Endothelial cell of umbilical vein (primary cell): ENCODE measurements around the gene ATXN7L2. TPM values are rescaled to one million over a fixed set of nuclear protein-coding genes. Genes with fewer than 3 reads are reported as not detected.

Experiments used
- BruUV-seq: library from RNA; stranded (reverse); fragments of 400-500 nt; replicated peaks from 2 replicates; lab custom pipeline; 2021; lab: Mats Ljungman, UMichigan
- CTCF ChIA-PET: fragments of 300-600, 350-600 bp; sonication (Branson Sonifier 250); formaldehyde crosslinking; loops from one replicate; lab custom pipeline; 2021; ENCODE audit warnings: antibody characterized with exemption, inconsistent platforms; lab: Charles Lee
- POLR2A ChIA-PET: fragments of 300-600, 350-600 bp; sonication (Branson Sonifier 250); formaldehyde crosslinking; loops from one replicate; lab custom pipeline; 2021; ENCODE audit warnings: antibody characterized with exemption, inconsistent platforms; lab: Charles Lee
- DNase-seq: peaks from one replicate; pipeline ENCODE4 v3.0.0-alpha.2; 2011; ENCODE audit warnings: low read depth, low spot score
- FAIRE-seq: peaks from 2 replicates; lab custom pipeline; 2011; peaks lifted over from hg19 to GRCh38; lab: Jason Lieb, UNC
- H2AFZ ChIP-seq: 2 replicates; pipeline ENCODE4 v1.6.0; 2012; ENCODE audit warnings: low read depth, low read length, control low read depth, inconsistent platforms
- H3K27ac ChIP-seq: 2 replicates; pipeline ENCODE4 v1.5.1; 2011; ENCODE audit warnings: low read depth, mild to moderate bottlenecking, control low read depth, low read length, moderate library complexity; ENCODE audit not compliant: insufficient read depth
- H3K27me3 ChIP-seq, 2 experiments: 2 replicates each; pipeline versions ENCODE4 v1.6.0 to v1.6.1; 2011; ENCODE audit warnings: low read length in 2 of 2, mixed read lengths in 1 of 2; ENCODE audit not compliant: control insufficient read depth in 2 of 2, insufficient read depth in 2 of 2
- H3K36me3 ChIP-seq, 2 experiments: 2 replicates in 1 of 2; 3 replicates in 1 of 2; pipeline ENCODE4 v1.5.1; 2011; ENCODE audit warnings: low read length in 2 of 2, mild to moderate bottlenecking in 1 of 2, moderate library complexity in 1 of 2; ENCODE audit not compliant: control insufficient read depth in 2 of 2, insufficient read depth in 2 of 2; ENCODE audit errors: extremely low read depth in 1 of 2
- H3K4me1 ChIP-seq: 3 replicates; pipeline ENCODE4 v1.5.1; 2011; ENCODE audit warnings: mild to moderate bottlenecking, low read length; ENCODE audit not compliant: control insufficient read depth, insufficient read depth; ENCODE audit errors: extremely low read depth
- H3K4me2 ChIP-seq: 2 replicates; pipeline ENCODE4 v1.6.1; 2011; ENCODE audit warnings: low read length, control low read depth, mixed read lengths; ENCODE audit not compliant: insufficient read depth
- H3K4me3 ChIP-seq, 3 experiments: fragments of 200-600 bp in 1 of 3; sonication (generic), shearing (Covaris generic) in 1 of 3; replicated peaks in 1 of 3; 2 replicates each; pipeline ENCODE4 v1.5.1; 2011 to 2016; ENCODE audit warnings: control low read depth in 3 of 3, low read length in 3 of 3, mild to moderate bottlenecking in 2 of 3, inconsistent platforms in 1 of 3, low read depth in 1 of 3, moderate library complexity in 1 of 3; ENCODE audit not compliant: insufficient read depth in 1 of 3
- H3K79me2 ChIP-seq: 2 replicates; pipeline ENCODE4 v1.6.0; 2012; ENCODE audit warnings: low read length, inconsistent platforms; ENCODE audit not compliant: control insufficient read depth, insufficient read depth
- H3K9ac ChIP-seq: replicated peaks from 2 replicates; pipeline ENCODE3; 2011; ENCODE audit warnings: low read length, control low read depth; ENCODE audit not compliant: insufficient read depth; ENCODE audit errors: extremely low read depth
- H3K9me1 ChIP-seq: replicated peaks from 3 replicates; pipeline ENCODE4 v1.6.0; 2011; ENCODE audit warnings: mild to moderate bottlenecking, low read length; ENCODE audit not compliant: control insufficient read depth, insufficient read depth; ENCODE audit errors: extremely low read depth
- H3K9me3 ChIP-seq: replicated peaks from 2 replicates; pipeline ENCODE4 v1.5.1; 2012; ENCODE audit warnings: low read length, inconsistent platforms; ENCODE audit not compliant: control insufficient read depth, insufficient read depth
- H4K20me1 ChIP-seq: replicated peaks from 2 replicates; pipeline ENCODE3; 2011; ENCODE audit warnings: mild to moderate bottlenecking, low read length; ENCODE audit not compliant: control insufficient read depth, insufficient read depth; ENCODE audit errors: extremely low read depth
- CTCF ChIP-seq, 2 donors: IDR thresholded peaks; 1 replicate in 1 of 2; 2 replicates in 1 of 2; pipeline ENCODE4 v1.5.1; 2011; ENCODE audit warnings: low read length in 2 of 2, mild to moderate bottlenecking in 2 of 2, moderate library complexity in 2 of 2, control low read depth in 1 of 2, inconsistent platforms in 1 of 2, low read depth in 1 of 2; ENCODE audit not compliant: insufficient read depth in 1 of 2; ENCODE audit errors: extremely low read depth in 1 of 2
- EZH2 ChIP-seq: IDR thresholded peaks from 2 replicates; pipeline ENCODE4 v1.6.1; 2012; ENCODE audit warnings: borderline replicate concordance, low read depth, mild to moderate bottlenecking, moderate library complexity, low read length, inconsistent platforms; ENCODE audit not compliant: severe bottlenecking
- FOS ChIP-seq: IDR thresholded peaks from 2 replicates; pipeline ENCODE4 v1.6.1; 2011; ENCODE audit warnings: mild to moderate bottlenecking, low read length, moderate library complexity, borderline replicate concordance; ENCODE audit not compliant: insufficient read depth
- JUN ChIP-seq: IDR thresholded peaks from 2 replicates; pipeline ENCODE4 v1.6.1; 2011; ENCODE audit warnings: borderline replicate concordance, low read depth; ENCODE audit not compliant: insufficient read length, insufficient read depth
- MAX ChIP-seq: IDR thresholded peaks from 2 replicates; pipeline ENCODE4 v1.6.1; 2011; ENCODE audit not compliant: insufficient read depth, insufficient read length
- MYC ChIP-seq: IDR thresholded peaks from one replicate; pipeline ENCODE4 v1.6.1; 2011; ENCODE audit warnings: mild to moderate bottlenecking, low read depth, low read length
- POLR2AphosphoS5 ChIP-seq: IDR thresholded peaks from 2 replicates; pipeline ENCODE4 v1.6.1; 2012; ENCODE audit warnings: low read depth, mild to moderate bottlenecking, control low read depth, low read length, moderate library complexity; ENCODE audit not compliant: insufficient read depth
- dilution Hi-C: fragments of 300-500 bp; cut with MboI; formaldehyde crosslinking; loops from one replicate; pipeline ENCODE4 v1.15.0; 2019; ENCODE audit warnings: low sequenced_read_pairs; ENCODE audit not compliant: extremely low pct_ligation_motif_present
- intact Hi-C: fragments of 100-400 bp; cut with micrococcal nuclease; formaldehyde crosslinking; loops from one replicate; pipeline ENCODE4 v1.10.0; 2022
- polyA plus RNA-seq, 4 experiments: library from polyadenylated mRNA; depleted of rRNA in 3 of 4; stranded (reverse) in 3 of 4; unstranded in 1 of 4; fragments of >200 nt; gene quantifications; 2 replicates each; pipeline versions ENCODE4 v1.2.1 to v1.2.3, GENCODE V29; 2011 to 2012; ENCODE audit warnings: missing spikeins in 1 of 4
- total RNA-seq: library from RNA; stranded (reverse); gene quantifications from 2 replicates; pipeline ENCODE4 v1.2.3, GENCODE V29; 2021

ATXN7L2 gene
- total and polyA plus RNA-seq, 2 donors (not counting 3 experiments of a cell fraction or from before 2014, with no cell fraction given), result 4.4 to 4.9 TPM

- peak; percentile 33 for FAIRE-seq
- no peak for DNase-seq
- H2AFZ ChIP-seq, result peak overlapping the region; percentile 99
- ChIA-PET POLR2A (interaction anchor here (0.8 to 1.2 kb wide), 3 partner anchors 9 to 287 kb away, joined by 3 to 6 read pairs (median 3); partner anchors contain the start of gene CYB561D1), CTCF (interaction anchor here (3.1 to 3.4 kb wide), 3 partner anchors 9 to 48 kb away, joined by 19 to 27 read pairs (median 22); partner anchors contain the start of gene CYB561D1)
- TSS peak; percentile 73 for BruUV-seq
- H3K27ac ChIP-seq, result peak overlapping the region; percentile 83
- no peaks in the 10 kb centered on the region for H3K9me3 ChIP-seq
- no peaks in the 10 kb centered on the region for H3K79me2 ChIP-seq
- peak overlapping the region; percentile 92 for H3K4me2 ChIP-seq
- peak overlapping the region; percentile 66 to 76 (median 69) for H3K4me3 ChIP-seq
- peaks cover 2% of the 10 kb centered on the region in 2 experiments for H3K36me3 ChIP-seq
- H3K9ac ChIP-seq, result peak overlapping the region; percentile 93
- TF ChIP-seq JUN (no peak), MYC (no peak), MAX (no peak), FOS (no peak), CTCF (IDR thresholded peaks at IDR 0.05; ENCODE audit: extremely low read depth in 1 of 2, insufficient read depth in 1 of 2, low read depth in 1 of 2, low read length in 2 of 2) (no peak), POLR2AphosphoS5 (no peak), EZH2 (no peak)
- H4K20me1 ChIP-seq, result no peaks in the 10 kb centered on the region
- peaks cover 17 to 21% of the 10 kb centered on the region in 2 experiments for H3K27me3 ChIP-seq
- dilution Hi-C loops (no loop called here), intact Hi-C loops (loop anchor here (10.0 kb wide), 3 partner anchors 130 to 280 kb away; partner anchors contain the start of genes AMPD2, EPS8L3 and GNAT2)
- no peaks in the 10 kb centered on the region for H3K9me1 ChIP-seq
- peaks cover 14% of the 10 kb centered on the region for H3K4me1 ChIP-seq
Measured at GRCh38 chr1:109484519-109484975, 842 bp downstream of the ATXN7L2 start.
